GM12874 (cell line): Measurements from ENCODE around the gene POU2F2.

Experiments
- TF ChIP-seq, protein P1 (sequence below): IDR thresholded peaks from 2 replicates; pipeline ENCODE4 v1.5.1; 2011; ENCODE audit warnings: low read depth, mild to moderate bottlenecking, control low read depth, low read length, moderate library complexity; ENCODE audit not compliant: insufficient read depth

The POU2F2 gene

GRCh38 chr19:42109896-42110295 is 22.4 kb downstream of the POU2F2 start:
- TF ChIP-seq, protein P1, sequence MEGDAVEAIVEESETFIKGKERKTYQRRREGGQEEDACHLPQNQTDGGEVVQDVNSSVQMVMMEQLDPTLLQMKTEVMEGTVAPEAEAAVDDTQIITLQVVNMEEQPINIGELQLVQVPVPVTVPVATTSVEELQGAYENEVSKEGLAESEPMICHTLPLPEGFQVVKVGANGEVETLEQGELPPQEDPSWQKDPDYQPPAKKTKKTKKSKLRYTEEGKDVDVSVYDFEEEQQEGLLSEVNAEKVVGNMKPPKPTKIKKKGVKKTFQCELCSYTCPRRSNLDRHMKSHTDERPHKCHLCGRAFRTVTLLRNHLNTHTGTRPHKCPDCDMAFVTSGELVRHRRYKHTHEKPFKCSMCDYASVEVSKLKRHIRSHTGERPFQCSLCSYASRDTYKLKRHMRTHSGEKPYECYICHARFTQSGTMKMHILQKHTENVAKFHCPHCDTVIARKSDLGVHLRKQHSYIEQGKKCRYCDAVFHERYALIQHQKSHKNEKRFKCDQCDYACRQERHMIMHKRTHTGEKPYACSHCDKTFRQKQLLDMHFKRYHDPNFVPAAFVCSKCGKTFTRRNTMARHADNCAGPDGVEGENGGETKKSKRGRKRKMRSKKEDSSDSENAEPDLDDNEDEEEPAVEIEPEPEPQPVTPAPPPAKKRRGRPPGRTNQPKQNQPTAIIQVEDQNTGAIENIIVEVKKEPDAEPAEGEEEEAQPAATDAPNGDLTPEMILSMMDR: no peak

DNA sequence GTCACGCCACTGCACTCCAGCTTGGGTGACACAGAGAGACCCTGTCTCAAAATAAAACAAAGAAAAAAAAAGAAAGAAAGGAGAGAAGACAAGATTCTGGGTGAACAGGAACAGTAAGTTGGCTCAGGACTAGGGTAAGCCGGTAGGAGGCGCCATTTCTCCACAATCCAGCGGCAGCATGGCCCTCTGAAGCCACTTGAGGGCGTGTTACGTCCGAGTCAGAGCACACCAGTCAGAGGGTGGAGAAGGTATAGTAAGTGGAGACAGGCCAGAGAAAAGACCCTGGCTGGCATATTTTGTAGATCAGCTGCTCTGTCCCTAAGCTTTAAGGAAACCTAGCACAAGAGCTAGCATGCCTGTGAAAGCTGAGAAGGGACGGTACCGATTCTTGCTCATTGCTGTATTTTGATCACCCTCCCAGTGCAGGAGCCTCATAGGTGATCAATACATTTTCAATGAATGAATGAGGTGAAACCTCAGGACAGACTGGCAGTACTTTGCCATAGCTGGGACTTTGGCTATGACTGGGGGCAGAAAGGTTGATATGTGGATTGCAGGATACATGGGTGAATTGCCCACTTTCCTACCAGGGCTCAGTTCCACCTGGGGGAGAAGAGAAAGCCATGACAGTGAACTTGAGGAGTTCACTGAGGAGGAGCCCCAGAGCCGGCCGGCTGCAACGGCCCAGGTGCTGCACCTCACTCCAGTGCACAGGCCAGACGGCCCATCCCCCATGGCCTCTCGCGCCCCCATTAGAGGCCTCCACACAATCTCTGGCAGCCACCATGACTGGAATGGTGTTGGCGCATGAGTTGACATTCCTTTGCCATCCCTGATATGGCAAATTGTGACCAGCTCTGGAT is 23.5 kb downstream of the POU2F2 start:
- TF ChIP-seq, protein P1: peak; percentile 99

GRCh38 chr19:42105368-42105767 is 26.9 kb downstream of the POU2F2 start:
- TF ChIP-seq, protein P1: no peak

DNA sequence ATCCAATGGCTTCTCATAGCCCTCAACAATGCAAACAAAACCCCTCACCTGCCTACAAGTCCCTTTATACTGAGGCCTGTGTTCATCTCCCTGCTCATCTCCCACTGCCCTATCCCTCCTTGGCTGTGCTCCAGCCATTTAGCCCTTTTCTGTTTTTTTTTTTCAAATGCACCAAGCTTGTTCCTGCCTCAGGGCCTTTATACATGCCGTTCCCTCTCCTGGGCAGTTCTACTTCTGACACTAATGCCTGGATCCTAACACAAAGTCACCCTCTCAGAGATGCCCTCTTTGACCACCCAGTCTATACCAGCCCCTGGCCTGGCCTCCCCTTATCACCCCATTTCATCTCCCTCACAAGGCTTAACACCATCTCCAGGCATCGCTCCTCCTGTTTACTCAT is 29.4 kb downstream of the POU2F2 start:
- TF ChIP-seq, protein P1: no peak

DNA sequence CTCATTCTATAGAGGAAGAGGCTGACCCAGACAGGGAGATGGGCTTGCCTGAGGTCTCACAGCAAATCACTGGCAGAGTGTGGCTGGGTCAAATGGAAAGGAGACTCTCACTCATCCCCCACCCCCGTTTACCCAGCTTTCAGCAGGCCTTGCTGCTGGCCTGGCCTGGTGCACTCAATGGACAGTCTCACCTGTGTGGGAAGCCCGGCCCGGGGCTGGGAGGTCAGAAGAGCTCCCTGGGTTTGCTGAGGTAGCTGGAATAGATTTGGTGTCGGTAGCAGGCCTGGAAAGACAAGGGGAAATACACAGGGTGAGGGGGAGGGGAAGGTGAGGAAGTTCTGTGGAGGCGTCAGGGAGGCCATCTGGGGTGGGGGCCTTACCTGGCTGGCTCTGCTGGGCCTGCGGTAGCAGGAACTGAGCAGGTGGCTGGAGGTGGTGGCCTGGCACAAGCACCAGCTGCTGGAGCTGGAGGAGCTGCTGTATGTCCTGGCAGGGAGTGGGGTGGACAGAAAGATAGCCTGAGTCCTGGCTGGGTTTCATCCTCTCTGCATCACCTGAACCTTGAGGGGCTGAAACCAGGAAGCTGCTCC is 32.8 kb downstream of the POU2F2 start:
- TF ChIP-seq, protein P1: no peak

GRCh38 chr19:42098781-42099180 is 33.5 kb downstream of the POU2F2 start:
- TF ChIP-seq, protein P1: no peak

GRCh38 chr19:42097461-42097860 is 34.8 kb downstream of the POU2F2 start:
- TF ChIP-seq, protein P1: no peak
